ENCODE results near the gene MAP3K4. TPM values are rescaled to one million over a fixed set of nuclear protein-coding genes. Genes with fewer than 3 reads are reported as not detected.

MAP3K4 gene
- polyA plus RNA-seq, 1 donor from 2014 or later: 31.0 TPM

DNA sequence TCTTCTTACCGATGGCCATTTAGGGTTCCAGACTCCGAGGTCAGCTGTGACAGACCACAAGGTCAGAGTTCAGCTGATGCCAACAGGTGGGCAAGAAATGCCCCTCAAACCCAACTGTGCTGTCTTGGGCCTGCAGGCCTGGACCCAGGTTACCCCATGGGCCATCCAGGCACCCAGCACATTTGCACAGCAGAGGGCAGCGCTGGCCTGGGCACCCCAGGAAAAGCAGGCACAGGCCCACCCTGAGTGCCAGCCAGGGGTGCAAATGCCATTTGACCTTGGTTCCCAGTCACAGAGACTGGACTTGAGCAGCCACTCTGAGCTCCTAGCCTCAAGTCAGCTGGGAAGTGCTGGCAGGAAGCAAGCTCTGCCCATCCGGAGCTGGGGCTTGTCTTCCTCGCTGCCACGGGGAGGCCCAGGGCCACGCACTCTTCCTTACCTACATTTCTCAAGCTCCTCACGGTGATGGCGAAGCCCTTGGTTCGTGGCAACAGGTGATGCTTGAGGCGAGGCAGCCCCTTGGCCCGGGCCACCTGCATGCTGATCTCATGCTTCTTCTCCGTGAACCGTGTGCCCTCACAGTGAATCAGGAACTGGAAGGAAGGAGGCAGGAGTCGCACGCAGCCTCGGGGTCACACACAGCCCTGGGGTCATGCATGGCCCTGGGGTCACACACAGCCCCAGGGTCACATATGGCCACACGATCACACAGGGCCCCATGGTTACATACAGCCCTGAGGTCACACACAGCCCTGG, 161.5 kb downstream of the MAP3K4 start (continued):
- no peak for TF ChIP-seq EP300 (conservative IDR thresholded peaks at IDR 0.05; ENCODE audit: poor library complexity, severe bottlenecking)
- TF ChIP-seq RAD21 (conservative IDR thresholded peaks at IDR 0.05): no peak
- no peak for TF ChIP-seq EZH2 (IDR thresholded peaks at IDR 0.05; ENCODE audit: borderline replicate concordance, insufficient read depth, low read length, poor library complexity, severe bottlenecking)

- no peak overlapping the region for H3K9ac ChIP-seq (ENCODE audit: low read length)
- no peak overlapping the region for H3K4me2 ChIP-seq (ENCODE audit: low read length)
- no peaks in the 10 kb centered on the region for H4K20me1 ChIP-seq (ENCODE audit: insufficient read depth)
- H3F3A ChIP-seq (ENCODE audit: insufficient read depth, low read length, poor library complexity, severe bottlenecking): no peaks in the 10 kb centered on the region
- no peak overlapping the region for H3K4me3 ChIP-seq (ENCODE audit: low read length)
- no peaks in the 10 kb centered on the region for H3K79me2 ChIP-seq (replicated peaks; ENCODE audit: insufficient read depth, low read length)
- no peaks in the 10 kb centered on the region for H3K9me2 ChIP-seq (ENCODE audit: insufficient read depth, low read length)
- H3K36me3 ChIP-seq (ENCODE audit: insufficient read depth, low read length): peaks cover 10% of the 10 kb centered on the region
- H2AFZ ChIP-seq (ENCODE audit: low read depth, low read length): no peak overlapping the region
- TF ChIP-seq, protein P1, sequence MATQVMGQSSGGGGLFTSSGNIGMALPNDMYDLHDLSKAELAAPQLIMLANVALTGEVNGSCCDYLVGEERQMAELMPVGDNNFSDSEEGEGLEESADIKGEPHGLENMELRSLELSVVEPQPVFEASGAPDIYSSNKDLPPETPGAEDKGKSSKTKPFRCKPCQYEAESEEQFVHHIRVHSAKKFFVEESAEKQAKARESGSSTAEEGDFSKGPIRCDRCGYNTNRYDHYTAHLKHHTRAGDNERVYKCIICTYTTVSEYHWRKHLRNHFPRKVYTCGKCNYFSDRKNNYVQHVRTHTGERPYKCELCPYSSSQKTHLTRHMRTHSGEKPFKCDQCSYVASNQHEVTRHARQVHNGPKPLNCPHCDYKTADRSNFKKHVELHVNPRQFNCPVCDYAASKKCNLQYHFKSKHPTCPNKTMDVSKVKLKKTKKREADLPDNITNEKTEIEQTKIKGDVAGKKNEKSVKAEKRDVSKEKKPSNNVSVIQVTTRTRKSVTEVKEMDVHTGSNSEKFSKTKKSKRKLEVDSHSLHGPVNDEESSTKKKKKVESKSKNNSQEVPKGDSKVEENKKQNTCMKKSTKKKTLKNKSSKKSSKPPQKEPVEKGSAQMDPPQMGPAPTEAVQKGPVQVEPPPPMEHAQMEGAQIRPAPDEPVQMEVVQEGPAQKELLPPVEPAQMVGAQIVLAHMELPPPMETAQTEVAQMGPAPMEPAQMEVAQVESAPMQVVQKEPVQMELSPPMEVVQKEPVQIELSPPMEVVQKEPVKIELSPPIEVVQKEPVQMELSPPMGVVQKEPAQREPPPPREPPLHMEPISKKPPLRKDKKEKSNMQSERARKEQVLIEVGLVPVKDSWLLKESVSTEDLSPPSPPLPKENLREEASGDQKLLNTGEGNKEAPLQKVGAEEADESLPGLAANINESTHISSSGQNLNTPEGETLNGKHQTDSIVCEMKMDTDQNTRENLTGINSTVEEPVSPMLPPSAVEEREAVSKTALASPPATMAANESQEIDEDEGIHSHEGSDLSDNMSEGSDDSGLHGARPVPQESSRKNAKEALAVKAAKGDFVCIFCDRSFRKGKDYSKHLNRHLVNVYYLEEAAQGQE (IDR thresholded peaks at IDR 0.05; ENCODE audit: borderline replicate concordance): no peak
- TF ChIP-seq EZH2 (IDR thresholded peaks at IDR 0.05; ENCODE audit: borderline replicate concordance, insufficient read depth, low read length, poor library complexity, severe bottlenecking) (no peak), POLR2AphosphoS5 (IDR thresholded peaks at IDR 0.05) (no peak), SMC3 (conservative IDR thresholded peaks at IDR 0.05; ENCODE audit: poor library complexity) (no peak), RAD21 (conservative IDR thresholded peaks at IDR 0.05) (no peak), TAF1 (IDR thresholded peaks at IDR 0.05; ENCODE audit: low read depth) (no peak), EP300 (conservative IDR thresholded peaks at IDR 0.05; ENCODE audit: poor library complexity, severe bottlenecking) (no peak), MXI1 (conservative IDR thresholded peaks at IDR 0.05; ENCODE audit: poor library complexity, severe bottlenecking) (no peak)
- TF ChIP-seq, protein P2, sequence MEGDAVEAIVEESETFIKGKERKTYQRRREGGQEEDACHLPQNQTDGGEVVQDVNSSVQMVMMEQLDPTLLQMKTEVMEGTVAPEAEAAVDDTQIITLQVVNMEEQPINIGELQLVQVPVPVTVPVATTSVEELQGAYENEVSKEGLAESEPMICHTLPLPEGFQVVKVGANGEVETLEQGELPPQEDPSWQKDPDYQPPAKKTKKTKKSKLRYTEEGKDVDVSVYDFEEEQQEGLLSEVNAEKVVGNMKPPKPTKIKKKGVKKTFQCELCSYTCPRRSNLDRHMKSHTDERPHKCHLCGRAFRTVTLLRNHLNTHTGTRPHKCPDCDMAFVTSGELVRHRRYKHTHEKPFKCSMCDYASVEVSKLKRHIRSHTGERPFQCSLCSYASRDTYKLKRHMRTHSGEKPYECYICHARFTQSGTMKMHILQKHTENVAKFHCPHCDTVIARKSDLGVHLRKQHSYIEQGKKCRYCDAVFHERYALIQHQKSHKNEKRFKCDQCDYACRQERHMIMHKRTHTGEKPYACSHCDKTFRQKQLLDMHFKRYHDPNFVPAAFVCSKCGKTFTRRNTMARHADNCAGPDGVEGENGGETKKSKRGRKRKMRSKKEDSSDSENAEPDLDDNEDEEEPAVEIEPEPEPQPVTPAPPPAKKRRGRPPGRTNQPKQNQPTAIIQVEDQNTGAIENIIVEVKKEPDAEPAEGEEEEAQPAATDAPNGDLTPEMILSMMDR (IDR thresholded peaks at IDR 0.05; ENCODE audit: poor library complexity, severe bottlenecking): no peak
- H3K9me3 ChIP-seq (ENCODE audit: low read length): no peaks in the 10 kb centered on the region
- H3K27me3 ChIP-seq (ENCODE audit: insufficient read depth, low read depth, low read length): no peaks in the 10 kb centered on the region
- no peak overlapping the region for H3K27ac ChIP-seq (ENCODE audit: low read length)
These were observed 162.2 kb downstream of the MAP3K4 start for GRCh38 chr6:161153725-161154124.

DNA sequence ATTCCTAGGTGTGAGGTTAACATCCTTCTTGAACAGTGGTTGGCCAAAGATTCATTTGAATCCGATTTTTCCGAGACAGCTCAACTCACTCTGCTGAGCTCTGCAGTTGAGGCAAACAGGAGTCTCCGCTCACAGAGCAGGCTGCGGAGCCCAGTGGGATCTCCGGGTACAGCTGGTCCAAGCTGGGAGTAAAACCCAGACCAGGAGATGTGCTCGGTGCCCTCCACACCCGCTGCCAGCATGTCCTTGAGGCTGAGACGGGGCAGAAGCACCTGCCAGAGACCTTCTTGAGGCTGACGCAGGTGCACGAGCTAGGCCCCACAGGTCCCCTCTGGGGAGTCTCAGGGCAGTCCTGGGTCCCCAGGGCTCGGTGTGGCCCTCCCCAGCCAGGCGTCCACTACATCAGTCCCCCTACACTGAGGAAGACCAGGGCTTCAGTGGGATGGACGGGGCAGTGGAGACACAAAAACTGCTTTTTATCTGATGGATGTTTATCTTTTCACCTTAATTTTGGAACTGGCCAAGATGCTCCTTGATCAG, 163.3 kb downstream of the MAP3K4 start:
- H3K36me3 ChIP-seq (ENCODE audit: insufficient read depth, low read length): peaks cover 10% of the 10 kb centered on the region

More for the DNA sequence above, 163.3 kb downstream of the MAP3K4 start:
- H3K9ac ChIP-seq (ENCODE audit: low read length): no peak overlapping the region
- no peak overlapping the region for H3K4me2 ChIP-seq (ENCODE audit: low read length)
- no peaks in the 10 kb centered on the region for H3K9me3 ChIP-seq (ENCODE audit: low read length)
- no peak overlapping the region for H2AFZ ChIP-seq (ENCODE audit: low read depth, low read length)
- TF ChIP-seq SMC3 (conservative IDR thresholded peaks at IDR 0.05; ENCODE audit: poor library complexity) (no peak), EP300 (conservative IDR thresholded peaks at IDR 0.05; ENCODE audit: poor library complexity, severe bottlenecking) (no peak), MXI1 (conservative IDR thresholded peaks at IDR 0.05; ENCODE audit: poor library complexity, severe bottlenecking) (no peak), TAF1 (IDR thresholded peaks at IDR 0.05; ENCODE audit: low read depth) (no peak), EZH2 (IDR thresholded peaks at IDR 0.05; ENCODE audit: borderline replicate concordance, insufficient read depth, low read length, poor library complexity, severe bottlenecking) (no peak), POLR2AphosphoS5 (IDR thresholded peaks at IDR 0.05) (no peak), RAD21 (conservative IDR thresholded peaks at IDR 0.05) (no peak)
- TF ChIP-seq, protein P1 (IDR thresholded peaks at IDR 0.05; ENCODE audit: borderline replicate concordance): no peak
- TF ChIP-seq, protein P2 (IDR thresholded peaks at IDR 0.05; ENCODE audit: poor library complexity, severe bottlenecking): no peak
- no peaks in the 10 kb centered on the region for H3K9me2 ChIP-seq (ENCODE audit: insufficient read depth, low read length)
- no peaks in the 10 kb centered on the region for H3K79me2 ChIP-seq (replicated peaks; ENCODE audit: insufficient read depth, low read length)
- no peaks in the 10 kb centered on the region for H3K27me3 ChIP-seq (ENCODE audit: insufficient read depth, low read depth, low read length)
- no peaks in the 10 kb centered on the region for H4K20me1 ChIP-seq (ENCODE audit: insufficient read depth)
- H3K4me3 ChIP-seq (ENCODE audit: low read length): no peak overlapping the region
- no peak overlapping the region for H3K27ac ChIP-seq (ENCODE audit: low read length)
- H3F3A ChIP-seq (ENCODE audit: insufficient read depth, low read length, poor library complexity, severe bottlenecking): no peaks in the 10 kb centered on the region
